HG02938 (cell line): ENCODE data around the gene MAP7D2.

Source experiments
- ATAC-seq: cut with Tn5 transposase; IDR thresholded peaks from one replicate; pipeline ENCODE4 v1.9.1; 2021; ENCODE audit warnings: mild to moderate bottlenecking, moderate library complexity; ENCODE audit not compliant: unreplicated experiment

The MAP7D2 gene

DNA sequence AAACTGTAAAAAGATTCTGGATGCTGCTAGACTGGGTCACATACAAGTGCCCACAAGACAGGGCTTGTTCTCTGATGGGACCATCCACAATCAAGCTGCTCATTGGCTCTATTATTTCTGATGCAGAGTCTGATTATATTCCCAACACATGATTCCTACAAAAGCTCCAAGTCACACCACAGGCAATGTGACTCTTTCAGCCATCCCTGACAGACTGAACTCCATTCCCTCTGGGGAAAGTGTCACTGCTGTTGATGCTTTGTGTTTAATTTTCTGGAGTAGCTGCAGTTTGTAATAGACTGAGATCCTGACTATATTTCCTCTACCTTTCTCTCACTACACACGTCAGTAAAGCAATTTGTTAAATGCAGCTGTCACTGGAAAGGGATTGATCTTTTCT lies 70.5 kb downstream of the MAP7D2 start:
- no peak for ATAC-seq

DNA sequence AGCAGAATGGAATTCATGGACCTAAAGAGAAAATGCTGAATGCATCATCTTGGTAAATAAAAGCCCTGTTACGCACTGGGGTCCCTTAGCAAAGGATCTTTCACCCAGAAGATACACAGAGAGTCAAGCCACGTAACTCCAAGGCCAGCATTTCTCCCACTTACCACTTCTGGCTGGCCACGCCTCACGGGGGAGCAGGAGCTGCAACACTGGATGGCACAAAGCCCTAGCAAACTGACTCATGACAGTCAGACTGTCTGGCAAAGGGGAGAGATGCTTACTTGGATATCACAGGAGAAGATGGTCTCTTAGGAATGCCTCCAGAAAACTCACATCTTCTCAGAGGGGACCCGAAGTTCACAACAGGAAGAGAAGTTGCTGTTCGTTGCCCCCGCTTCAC lies 74.5 kb downstream of the MAP7D2 start:
- no peak for ATAC-seq

DNA sequence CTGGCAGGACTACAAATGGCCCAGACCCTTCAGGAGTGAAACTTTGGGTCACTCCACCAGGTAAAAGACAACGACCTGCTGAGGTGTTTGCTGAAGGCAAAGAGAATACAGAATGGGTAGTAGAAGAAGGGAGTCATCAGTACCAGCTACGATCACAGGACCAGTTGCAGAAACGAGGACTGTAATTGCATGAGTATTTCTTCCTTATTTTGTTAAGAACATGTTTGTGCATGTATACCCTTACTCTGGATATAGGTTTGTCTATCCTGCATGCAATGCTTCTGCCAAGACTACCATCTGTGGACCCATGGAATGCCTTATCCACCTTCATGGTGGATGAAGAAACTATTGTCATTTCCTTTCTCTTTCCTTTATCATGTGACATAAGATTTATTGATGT lies 77.7 kb downstream of the MAP7D2 start:
- no peak for ATAC-seq

DNA sequence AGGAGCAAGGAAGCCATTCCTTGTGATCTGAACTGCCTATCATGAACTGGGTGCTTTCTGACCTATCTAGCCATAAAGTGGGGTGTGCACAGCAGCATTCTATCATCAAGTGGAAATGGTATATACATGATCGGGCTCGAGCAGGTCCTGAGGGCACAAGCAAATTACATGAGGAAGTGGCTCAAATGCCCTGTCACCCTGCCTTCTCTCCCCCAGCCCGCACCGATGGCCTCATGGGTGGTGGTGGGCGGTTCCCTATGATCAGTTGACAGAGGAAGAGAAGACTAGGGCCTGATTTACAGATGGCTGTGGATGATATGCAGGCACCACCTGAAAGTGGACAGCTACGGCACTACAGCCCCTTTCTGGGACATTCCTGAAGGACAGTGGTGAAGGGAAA lies 79.5 kb downstream of the MAP7D2 start:
- ATAC-seq, result no peak

DNA sequence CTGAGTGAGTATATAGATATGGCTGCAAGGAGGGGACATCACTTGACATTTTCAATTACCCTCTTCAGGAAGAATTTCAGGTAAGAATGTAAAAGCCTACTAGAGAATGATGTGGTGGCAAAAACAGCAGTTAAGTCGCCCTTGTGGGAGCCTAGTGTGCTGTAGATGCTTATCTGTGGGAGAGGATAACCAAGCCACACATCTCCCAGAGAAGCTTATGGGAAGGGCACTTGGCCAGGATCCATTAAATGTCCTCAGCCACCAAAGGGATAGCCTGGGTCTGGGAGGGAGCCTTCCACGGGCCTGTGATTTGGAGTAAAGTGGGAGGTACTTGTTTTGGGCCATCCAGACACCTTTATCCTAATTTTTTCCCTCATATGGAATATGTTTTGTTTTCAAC lies 84.5 kb downstream of the MAP7D2 start:
- no peak for ATAC-seq

DNA sequence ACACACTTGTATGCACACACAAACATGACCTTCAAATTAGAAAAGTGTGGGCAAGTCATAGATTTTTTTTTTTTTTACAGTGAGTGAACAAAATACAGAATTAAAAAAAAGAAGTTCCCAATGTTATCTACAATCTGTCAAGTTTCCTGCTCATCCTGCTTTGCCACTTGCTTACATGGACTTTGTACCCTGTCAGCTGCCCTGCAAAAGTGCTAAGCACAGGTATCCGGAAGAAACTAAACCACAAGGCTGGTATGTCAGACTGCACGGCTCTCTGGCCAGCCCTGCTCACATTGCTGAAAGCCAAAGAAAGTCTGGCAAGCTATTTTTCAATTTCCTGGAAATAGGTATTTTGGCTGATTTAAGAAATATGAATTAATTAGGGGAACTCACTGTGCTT lies 87.0 kb downstream of the MAP7D2 start:
- no peak for ATAC-seq

DNA sequence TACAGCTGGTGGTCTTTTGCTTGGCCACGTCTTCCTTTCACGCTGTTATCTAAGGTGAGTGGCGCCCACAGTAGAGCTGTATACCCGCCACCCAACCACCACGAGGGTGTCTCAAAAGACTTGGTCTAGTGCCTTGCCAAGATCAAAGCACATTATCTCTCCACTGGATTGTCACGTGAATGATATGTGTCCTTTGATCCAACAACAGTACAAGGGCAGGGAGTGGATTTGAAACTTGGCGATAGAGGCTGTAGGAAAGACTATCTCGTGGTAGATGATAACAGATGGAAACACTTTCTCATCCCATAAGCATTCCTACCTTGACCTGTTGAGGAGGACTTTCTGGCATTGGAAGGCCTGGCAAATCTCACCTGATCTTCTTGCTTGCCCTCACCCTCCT lies 88.1 kb downstream of the MAP7D2 start:
- no peak for ATAC-seq

DNA sequence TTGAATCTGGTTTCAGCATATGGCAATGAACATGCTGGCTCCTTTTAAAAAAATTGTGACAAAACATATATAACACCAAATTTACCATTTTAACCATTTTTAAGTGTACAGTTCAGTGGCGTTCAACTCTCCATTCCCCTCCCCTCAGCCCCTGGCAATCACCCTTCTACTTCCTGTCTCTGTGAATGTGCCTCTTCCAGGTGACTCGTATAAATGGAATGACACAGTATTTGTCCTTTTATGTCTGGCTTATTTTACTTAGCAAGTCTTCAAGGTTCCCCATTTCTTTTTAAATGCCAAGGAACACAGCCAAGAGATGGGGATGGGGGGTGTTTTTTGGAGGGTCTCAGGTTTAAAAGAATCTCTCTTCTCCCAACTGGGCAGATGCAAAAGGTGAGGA lies 90.4 kb downstream of the MAP7D2 start:
- ATAC-seq, result no peak

DNA sequence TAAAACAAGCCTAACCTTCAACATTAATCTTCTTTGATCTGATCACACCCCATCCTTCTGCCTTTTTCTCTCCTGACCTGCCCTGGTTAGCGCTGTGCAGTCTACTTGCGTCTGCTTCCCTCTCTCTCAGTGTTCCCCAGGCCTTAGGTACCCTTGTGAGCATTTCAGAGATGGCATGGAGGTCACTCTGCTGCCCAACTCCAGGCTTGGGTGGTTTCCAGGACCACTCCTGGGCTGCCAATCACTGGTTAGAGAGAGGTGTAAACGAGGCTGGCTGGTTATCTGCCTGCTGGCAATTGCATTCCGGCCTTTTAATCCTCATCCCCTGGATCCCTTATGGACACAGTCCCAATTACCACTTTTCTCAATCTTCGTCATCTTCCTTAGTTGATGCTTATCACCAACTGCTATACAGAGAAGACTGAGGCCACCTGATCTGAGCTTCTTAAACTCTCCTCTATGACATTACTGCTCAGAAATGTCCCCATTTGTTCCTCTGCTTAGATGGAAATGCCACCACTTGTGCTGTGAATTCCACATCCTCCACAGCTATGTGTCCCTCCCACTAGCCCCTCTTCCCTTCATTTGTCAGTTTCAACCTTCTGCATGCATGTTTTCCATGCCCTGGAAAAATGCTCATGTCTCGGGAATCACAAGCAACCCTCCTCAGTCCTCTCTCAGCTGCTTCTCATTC lies 96.9 kb downstream of the MAP7D2 start:
- ATAC-seq, result no peak

DNA sequence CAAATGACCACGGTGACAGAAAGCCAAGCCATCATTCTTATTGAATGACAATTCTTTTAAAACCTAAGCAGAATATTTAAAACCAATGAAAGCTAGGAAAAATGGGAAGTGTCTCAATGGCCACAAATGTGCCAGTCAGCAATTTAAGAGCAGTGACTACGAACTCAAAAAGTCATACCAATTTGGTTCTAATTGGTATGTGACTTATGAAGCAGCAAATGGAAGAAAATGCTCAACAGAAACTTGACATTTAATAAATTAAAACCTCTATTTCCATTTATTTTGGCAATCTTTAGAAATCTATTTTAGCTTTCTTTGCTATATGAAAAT lies 100.1 kb downstream of the MAP7D2 start:
- ATAC-seq, result no peak

DNA sequence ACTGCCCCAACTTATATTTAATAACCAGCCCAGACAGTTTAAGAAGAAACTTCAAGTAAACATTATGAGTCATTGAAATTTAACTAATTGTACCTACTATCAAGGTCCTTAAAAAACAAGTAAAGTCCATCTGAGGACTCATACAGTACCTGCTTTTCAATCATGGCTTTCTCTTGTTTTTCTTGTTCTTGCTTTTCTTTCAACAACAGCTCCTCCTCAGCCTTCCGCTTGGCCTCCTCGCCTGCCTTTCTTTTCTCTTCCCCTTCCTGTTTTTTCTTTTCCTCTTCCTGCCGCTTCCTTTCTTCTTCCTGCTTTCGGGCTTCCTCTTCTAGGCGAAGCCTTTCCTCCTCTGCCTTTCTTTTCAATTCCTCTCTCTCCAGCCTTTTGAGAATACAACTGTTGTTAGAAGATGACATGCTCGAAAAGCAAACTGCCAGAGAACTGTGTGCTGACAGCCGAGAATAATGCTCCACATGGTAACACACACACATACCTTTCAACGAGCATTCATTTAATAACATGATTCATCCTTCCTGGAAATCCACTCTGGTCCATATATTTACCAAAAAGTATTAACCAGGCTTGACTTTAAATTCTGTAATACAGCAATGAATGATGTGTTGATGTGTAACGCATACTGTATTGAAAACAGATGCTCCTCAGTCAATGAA lies 100.6 kb downstream of the MAP7D2 start:
- no peak for ATAC-seq

DNA sequence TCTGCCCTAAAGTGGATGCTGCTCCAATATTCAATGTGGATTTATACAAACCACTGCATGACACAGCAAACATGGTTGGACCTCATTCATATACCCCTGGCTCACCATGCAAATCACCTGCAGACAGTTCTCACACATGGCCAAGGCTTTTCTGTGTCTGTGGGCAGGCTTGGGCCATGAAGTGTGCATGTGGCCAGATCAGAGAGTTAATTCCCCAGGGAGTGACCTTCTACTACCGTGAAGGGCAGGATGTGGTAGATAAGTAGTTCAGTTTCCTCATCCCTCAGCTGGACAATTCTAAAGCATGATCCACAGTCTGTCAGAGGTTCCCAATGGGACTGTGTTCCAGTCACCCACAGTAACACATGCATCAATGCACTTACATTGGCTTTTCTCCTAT lies 101.3 kb downstream of the MAP7D2 start:
- no peak for ATAC-seq

DNA sequence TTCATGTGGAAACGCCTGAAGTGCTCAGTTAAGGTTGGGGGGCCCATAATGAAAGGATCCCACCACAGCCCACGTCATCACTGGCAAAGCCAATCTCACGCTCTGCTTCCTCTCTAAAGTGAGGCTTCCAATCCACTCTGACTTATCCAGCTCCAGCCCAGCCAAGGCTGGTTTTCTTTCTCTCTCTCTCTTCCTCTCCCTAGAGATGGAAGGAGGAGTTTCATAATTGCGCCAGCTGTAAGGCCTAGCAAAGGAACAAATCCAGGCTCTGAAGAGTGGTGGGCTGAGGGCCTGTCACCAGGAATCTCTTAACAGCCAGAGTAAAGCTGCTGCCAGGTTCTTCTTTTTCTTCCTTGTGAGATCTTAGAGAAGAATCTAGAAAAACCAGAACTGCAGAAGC lies 105.1 kb downstream of the MAP7D2 start:
- no peak for ATAC-seq

DNA sequence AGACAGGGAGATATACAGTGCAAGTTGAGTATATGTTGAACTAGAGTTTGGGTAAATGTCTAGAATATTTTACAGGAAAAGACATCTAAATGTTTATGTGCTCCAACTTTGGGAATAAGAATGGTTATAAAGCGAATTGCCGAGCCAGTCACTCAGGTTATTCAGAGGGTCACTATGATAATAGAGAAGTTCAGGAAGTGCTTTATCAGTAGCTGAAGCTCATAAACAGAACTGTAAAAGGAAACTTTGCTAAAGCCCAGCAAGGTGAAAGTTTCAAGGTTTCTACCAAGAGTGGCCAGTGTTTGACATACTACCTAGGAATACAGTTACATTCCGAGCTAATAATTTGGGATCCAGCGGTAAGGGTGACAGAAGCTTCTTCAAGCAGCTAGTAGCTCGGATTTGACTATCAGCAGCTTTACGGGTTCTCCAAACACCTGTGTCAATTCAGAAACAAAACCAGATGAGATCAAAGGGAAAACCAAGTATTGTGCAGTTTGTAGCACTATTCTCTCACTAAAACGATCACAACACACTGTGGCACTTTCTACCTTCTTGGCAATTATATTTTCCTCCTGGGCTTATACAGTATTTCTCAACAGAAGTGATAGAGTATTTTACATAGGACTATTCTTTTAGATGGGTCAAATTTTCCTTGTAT lies 108.6 kb downstream of the MAP7D2 start:
- ATAC-seq, result no peak

DNA sequence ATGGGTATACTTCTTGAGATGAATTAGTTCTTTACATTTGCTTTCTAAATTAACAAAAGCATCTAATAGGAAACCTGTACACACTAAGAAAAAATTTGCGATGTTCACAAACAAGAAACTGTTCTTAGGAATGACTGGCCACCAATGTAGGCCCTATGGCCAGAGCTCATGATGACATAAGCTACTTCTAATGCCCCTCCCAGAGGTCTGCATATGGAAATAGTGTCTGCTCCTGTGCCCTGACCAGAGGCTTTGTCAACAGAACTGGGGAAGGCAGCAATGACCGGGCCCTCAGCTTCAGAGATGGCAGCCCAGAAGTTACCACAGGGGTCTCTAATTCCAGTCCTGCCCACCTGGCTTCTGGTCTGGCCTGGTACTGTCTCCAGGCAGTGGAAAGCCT lies 110.8 kb downstream of the MAP7D2 start:
- ATAC-seq, result no peak

DNA sequence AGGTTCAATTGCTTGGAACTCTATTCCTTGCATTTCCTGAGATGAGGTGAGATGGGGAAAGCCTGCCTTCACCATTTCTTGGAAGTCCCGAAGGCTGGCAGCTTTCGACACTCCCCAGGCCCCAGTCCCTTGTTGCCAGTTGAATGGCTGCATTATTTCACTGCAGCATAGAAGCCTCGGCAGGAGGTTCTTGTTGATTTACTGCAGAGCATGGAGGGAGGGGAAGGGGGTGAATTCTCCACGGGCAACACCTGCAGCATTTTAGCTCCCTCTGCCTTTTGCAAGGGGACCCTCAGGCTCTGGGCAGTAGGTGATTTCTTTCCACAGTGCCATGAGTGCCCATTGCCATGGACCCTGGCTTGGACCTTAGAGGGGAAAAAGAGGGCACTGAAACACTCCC lies 115.1 kb downstream of the MAP7D2 start:
- no peak for ATAC-seq

DNA sequence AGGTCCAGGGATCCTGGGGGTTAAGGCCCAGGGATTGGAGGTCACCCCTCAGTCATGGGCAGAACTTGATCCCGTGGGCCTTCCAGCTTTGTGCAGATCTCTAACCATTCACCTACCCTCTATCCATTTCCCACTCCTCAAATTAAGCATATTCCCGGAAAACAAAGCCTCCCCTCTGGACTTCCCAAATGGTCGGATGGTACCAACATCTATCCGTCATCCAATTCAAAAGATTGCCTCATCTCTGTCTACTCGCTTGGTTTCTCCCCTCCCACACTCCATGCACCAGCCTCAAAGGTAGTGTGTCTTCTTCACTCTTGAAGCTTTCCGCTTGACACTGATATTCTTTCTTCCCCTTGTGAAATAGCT lies 125.4 kb downstream of the MAP7D2 start:
- ATAC-seq, result no peak

DNA sequence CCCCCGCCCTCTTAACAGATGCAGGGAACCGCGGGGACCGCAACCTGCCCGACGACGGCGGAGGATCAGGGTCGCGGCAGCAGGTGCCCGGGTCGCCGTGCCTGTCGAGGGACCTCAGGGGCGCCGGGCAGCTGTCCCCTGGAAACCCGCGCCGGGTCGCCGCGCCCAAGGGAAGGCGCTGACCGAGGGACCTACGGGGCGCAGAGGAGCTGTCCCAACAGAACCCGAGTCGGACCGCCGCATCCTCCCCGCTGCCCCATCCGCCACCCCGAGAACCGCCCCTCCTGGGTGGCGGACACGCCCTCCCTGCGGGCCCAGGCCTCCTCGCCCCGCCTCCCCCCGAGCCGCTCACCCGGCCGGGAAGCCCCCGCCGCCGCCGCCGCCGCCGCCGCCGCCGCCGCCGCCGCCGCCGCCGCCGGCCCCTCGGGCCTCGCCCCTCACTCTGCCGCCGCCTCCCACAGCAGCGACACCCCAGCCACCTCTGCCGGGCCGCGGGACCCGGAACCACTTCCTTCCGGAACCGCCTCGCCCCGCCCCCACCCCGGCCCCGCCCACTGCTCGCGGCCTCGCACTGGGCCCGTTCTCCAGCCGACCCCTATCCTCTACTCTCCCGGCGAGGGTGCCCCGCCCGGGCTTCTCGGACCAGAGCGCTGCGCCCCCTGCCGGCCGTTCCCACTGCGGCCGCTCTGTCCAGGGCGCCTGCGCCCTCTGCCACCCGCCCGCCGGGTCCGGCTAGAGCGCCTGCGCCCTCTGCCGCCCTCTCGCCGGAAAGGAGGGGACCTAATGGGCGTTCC lies 126.0 kb downstream of the MAP7D2 start, which contains the start of gene BCLAF3:
Gene BCLAF3, minus strand, starts transcription at position 506 of the 794 bp plus-strand sequence. CDS start 20,797 bp downstream, outside the sequence.
- peak; percentile 84 for ATAC-seq

DNA sequence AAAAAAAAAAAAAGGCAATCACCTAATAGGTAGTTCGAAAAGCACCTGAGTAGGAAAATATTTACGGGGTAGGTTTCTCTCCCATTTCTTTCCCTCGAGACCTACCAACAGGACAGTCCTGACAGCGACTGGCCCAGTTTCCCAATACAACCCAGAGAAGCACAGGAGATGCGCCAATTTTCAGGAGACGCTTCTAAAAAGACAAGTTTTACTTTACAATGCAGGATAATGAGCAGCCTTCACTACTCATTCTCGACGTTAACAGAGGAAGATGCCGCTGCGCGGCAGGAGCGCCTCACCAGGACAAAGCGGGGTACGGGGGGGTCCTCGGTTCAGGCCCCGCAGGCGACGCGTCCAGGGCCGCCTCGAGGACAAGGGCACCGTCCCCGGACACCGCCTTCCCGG lies 126.6 kb downstream of the MAP7D2 start:
- ATAC-seq, result peak; percentile 18

DNA sequence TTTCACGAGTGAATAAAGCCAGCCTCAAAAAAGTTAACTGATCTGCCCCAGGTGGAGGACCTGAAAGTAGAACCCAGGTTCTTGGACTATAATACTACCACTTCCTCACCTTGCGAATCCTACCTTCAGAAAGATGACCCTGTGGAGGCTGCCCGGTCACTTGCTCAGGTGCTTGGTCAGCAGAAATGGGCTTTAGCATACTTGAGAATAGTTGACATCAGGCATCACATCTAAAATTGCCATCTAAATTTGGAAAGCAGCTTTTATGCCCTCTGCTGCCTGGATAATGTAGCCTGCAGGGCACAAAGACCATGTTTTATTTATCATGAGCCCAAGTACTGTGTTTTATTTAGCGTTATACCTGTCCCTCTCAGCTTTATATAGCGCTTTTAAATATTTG lies 128.9 kb downstream of the MAP7D2 start:
- no peak for ATAC-seq

DNA sequence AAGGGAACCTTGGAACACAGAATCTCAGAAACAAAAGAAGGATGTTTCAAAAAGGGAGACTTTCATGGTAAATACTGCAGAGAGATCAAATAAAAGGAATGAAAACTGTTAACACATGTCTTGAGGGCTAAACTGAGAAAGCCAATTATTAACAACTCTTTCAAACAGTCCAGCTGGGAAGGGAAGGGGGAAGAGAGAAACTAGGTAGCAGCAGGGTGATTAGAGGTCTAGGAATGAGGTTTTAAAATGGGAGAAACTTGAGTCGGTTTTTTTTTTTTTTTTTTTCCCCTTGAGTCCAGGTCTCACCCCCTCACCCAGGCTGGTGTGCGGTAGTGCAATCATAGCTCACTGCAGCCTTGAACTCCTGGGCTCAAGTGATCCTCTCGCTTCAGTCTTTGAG lies 130.2 kb downstream of the MAP7D2 start:
- ATAC-seq, result no peak

DNA sequence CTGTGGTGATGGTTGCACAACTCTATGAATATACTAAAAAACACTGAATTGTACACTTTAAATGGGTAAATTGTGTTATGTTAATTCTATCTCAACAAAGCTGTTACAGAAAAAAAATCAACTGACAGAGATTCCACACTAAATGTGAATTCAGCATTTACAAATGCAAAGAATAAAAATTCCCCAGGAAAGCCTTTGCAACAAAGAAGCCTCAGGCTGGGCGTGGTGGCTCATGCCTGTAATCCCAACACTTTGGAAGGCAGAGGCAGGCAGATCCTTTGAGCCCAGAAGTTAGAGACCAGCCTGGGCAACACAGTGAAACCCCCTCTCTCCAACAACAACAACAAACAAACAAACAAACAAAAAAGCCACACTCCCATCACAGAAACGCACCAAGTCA lies 134.8 kb downstream of the MAP7D2 start:
- ATAC-seq, result no peak
